RWPE1 (cell line): Measurements from ENCODE around the gene FIBIN.
"Not testable (repeated sequence)": the region's sequence is repeated elsewhere in the genome, so short reads cannot be mapped to it uniquely, and the experiment has no call there.

Experiments used
- CTCF ChIA-PET: fragments of 350-600 bp; sonication (Branson Sonifier 250); formaldehyde crosslinking; extraction: SDS; loops from one replicate; lab custom pipeline; 2021; lab: Yijun Ruan, JAX
- POLR2A ChIA-PET: fragments of 400-600 bp; formaldehyde crosslinking; extraction: SDS; loops from one replicate; lab custom pipeline; 2020; ENCODE audit warnings: antibody characterized with exemption; ENCODE audit not compliant: low non-redundant PET; lab: Yijun Ruan, JAX
- DNase-seq: peaks from one replicate; pipeline ENCODE4 v3.0.0; 2012; ENCODE audit warnings: low spot score
- H3K27ac ChIP-seq: fragments of 450-650 bp; 2 replicates; pipeline ENCODE4 v1.5.1; 2017
- CTCF ChIP-seq: fragments of 450-650 bp; conservative IDR thresholded peaks from 2 replicates; pipeline ENCODE4 v1.5.1; 2017; ENCODE audit warnings: low read depth, mild to moderate bottlenecking

FIBIN gene

GRCh38 chr11:26976389-26976788 is 17.5 kb upstream of the FIBIN start:
- ChIA-PET POLR2A (no interaction called here), CTCF (no interaction called here)
- TF ChIP-seq CTCF: no peak
- no peak for DNase-seq
- no peak overlapping the region for H3K27ac ChIP-seq

- DNase-seq, H3K27ac ChIP-seq, POLR2A ChIA-PET, CTCF ChIA-PET: not testable (repeated sequence)
These were observed 16.7 kb upstream of the FIBIN start for GRCh38 chr11:26977209-26977608.

GRCh38 chr11:26983645-26984044 is 10.3 kb upstream of the FIBIN start:
- POLR2A ChIA-PET: no interaction called here
- no peak overlapping the region for H3K27ac ChIP-seq
- DNase-seq: no peak
- CTCF ChIA-PET: no interaction called here
- TF ChIP-seq CTCF: no peak

GRCh38 chr11:26985470-26985869 is 8.4 kb upstream of the FIBIN start:
- POLR2A ChIA-PET: no interaction called here
- CTCF ChIA-PET: no interaction called here
- TF ChIP-seq CTCF: no peak
- no peak for DNase-seq
- H3K27ac ChIP-seq: no peak overlapping the region

GRCh38 chr11:26985943-26986342 is 8.0 kb upstream of the FIBIN start:
- DNase-seq: no peak
- no peak overlapping the region for H3K27ac ChIP-seq
- CTCF ChIA-PET: no interaction called here
- no peak for TF ChIP-seq CTCF
- POLR2A ChIA-PET: no interaction called here

GRCh38 chr11:26987272-26987671 is 6.6 kb upstream of the FIBIN start:
- POLR2A ChIA-PET: no interaction called here
- no peak overlapping the region for H3K27ac ChIP-seq
- no peak for DNase-seq
- CTCF ChIA-PET: no interaction called here
- no peak for TF ChIP-seq CTCF

- POLR2A ChIA-PET: no interaction called here
- CTCF ChIA-PET: no interaction called here
- no peak for TF ChIP-seq CTCF
- H3K27ac ChIP-seq: no peak overlapping the region
- DNase-seq: no peak
These were observed 6.2 kb upstream of the FIBIN start for GRCh38 chr11:26987731-26988130.
